ENCODE measurements around the gene HSP90AB1.

HSP90AB1 gene

DNA sequence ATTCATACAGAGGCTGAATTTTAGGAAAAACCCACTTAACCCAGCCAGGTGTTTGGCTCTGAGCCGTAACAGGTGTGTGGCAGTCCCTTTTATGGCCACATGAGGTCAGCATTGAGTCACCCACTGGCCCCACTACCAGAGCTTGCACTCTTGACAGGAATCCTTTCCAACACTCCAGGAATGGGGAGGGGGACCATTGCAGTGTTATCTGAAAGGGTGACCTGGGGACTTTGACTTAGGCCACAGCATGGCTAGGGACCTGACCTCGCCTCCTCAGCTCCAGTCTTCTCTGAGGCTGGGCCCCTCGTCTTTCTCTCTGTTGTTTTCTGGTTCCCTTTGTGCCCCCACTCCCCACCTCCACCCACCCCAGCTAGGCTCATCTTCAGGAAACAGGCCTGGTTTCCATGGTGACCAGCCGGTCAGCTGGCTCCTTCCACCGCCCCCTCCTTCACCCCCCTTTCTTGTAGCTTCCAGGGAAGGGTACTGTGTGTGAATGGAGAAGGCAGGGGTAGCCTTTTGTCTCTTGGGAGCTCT lies 21.3 kb downstream of the HSP90AB1 start:
- DNase-seq (ENCODE audit: low read depth in 2 of 2), result peak in 1 of 2 donors; percentile 51

DNA sequence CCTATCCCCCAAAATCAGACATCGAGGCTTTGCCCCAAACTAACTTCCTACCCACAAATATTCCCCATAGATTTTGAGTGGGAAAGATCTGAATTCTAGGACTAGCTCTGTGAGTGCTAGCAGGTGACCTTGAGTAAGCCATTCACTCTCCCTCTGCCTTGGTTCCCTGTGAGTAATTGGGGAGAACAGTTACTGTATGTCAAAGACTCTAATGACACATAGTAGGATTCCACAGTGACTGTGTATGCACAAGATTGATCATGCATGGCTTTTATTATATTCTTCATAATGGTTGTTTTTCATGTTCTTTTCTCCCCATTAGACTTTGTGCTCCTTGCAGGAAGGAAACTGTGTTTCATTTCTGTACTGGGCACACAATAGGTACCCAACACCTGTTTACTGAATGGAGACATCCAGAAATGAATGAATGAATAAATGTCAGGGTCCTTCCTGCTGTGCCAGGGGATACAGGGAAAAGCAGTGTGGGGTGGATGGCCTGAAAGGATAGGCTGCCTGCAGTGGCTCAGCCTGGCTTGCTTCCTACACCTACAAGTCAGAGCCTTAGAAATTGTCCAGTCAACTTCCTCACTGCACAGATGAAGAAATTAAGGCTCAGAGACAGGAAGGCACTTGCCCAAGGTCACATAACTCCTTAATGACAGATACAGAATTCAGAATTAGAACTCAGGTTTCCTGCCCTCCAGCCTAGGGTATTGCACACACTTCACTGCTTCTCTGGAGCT lies 22.4 kb downstream of the HSP90AB1 start:
- no peak for DNase-seq (ENCODE audit: low read depth in 2 of 2)

DNA sequence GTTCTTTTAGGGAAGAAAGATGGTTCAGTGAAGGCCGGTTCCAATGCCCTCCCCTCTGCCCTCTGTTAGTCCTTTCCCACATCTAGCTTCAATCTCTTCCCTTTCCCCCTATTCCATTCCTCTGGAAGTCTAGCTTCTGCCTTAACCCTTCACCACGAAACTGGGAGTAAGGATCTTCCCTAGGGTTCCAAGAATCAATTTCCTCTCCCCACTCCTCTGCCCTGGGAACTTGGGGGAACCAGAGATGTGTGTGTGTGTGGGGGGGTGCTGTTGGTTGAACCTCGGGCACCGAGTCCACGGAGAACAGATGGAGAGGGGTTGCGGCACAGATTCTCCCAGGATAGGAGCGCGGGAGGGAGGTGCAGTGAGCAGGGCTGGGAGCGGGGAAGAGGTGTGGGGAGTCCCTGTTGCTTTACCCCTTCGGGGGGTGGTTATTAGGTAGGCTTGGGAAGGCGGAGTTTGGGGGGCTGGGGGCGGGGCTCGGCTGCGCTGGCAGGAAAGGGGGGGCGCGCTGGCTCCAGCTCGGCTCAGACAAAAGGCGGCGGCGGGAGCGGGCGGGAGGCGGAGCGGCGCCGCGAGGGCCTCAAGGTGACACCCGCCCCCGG lies 23.1 kb downstream of the HSP90AB1 start, which contains the start of gene TMEM151B:
TMEM151B (plus strand) TSS at position 530 of the 605 bp plus-strand sequence. CDS start 293 bp downstream, outside the sequence.
- DNase-seq (ENCODE audit: low read depth in 2 of 2), result no peak

DNA sequence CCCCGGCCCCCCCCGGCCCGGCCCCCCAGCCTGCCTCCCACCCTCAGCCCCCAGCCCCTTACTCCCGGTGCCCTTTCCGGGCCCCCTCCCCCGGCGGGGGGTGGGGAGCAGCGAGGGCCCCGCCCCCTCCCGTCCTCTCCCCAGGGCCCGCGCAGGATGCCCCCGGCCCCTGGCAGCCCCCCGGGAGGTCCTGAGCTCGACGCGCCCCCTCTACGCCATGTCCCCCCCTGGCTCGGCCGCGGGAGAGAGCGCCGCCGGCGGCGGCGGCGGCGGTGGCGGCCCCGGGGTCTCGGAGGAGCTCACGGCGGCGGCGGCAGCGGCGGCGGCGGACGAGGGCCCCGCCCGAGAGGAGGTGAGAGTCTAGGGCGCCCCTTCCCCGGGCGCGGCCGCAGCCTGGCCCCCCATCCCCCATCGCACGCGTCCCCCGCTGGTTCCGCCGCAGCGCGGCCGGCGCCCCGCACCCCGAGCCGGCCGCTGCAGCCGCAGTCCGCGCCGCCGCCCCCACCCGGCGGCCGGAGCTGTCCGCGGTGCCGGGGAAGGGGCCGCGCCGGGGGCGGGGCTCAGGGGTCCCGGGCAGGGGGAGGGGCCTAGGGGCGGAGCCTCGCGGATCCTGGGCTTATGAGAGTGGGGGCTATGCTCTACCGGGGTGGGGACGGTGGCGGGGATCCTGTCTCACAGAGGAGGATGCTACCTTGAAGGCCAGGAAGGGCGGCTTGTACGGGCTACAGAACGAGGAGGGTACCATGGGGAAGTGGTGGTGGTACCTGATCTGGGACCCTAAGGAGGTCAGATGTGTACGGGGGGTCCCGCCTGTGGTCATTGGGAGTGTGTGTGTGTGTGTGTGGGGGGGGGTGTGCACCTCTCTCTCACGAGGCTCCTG lies 23.9 kb downstream of the HSP90AB1 start:
- DNase-seq (ENCODE audit: low read depth in 2 of 2), result no peak

DNA sequence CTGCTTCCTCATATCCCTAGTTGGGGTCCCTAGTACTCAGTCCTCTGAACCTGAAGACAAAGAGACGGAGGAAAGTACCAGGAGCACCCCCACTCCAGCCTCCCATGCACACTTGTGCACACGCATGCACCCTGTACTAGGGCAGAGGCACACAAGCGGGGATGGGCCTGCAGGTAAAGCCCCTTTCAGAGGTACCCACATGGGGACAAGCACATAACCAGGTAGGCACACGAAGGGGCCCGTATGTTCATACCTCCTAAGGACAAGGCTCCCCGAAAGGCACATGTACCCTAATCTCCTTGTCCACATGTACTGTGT lies 24.5 kb downstream of the HSP90AB1 start:
- no peak for DNase-seq (ENCODE audit: low read depth in 2 of 2)

DNA sequence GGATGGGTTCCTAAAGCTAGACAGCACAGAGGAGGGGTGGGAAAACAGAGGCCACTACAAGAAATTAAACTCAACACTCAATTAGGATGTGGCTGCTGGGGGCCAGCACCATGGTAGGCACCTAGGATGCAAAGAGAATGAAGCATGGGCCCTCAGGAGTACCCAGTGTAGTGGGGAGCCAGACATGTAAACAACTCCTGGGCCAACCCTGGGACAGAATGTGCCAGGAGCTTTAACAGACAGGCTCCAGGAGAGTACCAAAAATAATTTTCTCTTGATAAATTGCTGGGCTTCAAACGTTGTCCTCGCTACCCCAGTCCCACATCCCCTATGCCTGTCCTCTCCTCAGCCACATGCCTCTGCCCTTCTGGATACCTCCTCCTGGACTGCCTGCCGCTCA lies 25.0 kb downstream of the HSP90AB1 start:
- DNase-seq (ENCODE audit: low read depth in 2 of 2), result no peak

DNA sequence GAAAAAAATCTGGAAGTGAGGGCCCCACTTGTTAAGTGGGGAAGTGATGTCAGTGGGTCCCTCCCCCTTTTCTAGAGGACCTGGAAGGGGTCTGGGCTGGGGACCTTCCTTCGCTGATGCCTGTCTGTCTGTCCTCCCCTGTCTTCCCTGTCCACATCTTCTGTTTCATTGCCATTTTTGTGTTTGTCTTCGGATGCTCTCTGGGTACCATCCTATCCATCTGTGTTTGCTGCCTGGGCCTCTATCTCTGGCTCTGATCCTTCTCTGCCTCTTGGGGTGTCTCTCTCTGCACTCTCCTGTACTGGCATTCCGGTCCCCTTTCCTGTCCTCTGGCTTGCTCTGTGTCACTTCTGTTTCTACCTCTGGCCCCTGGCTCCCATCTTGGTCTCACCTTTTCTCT lies 25.6 kb downstream of the HSP90AB1 start:
- no peak for DNase-seq (ENCODE audit: low read depth in 2 of 2)

DNA sequence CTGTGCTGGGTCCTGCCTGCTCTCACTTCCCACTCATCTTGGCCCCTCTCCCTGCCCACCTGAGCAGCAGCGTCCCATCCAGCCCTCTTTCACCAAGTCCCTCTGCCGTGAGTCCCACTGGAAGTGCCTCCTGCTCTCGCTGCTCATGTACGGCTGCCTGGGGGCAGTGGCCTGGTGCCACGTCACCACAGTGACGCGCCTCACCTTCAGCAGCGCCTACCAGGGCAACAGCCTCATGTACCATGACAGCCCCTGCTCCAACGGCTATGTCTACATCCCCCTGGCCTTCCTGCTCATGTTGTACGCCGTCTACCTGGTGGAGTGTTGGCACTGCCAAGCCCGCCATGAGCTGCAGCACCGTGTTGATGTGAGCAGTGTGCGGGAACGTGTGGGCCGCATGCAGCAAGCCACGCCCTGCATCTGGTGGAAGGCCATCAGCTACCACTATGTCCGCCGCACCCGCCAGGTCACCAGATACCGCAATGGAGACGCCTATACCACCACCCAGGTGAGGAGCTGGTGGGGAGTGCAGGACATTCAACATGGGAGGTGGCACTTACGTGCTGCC lies 26.2 kb downstream of the HSP90AB1 start:
- DNase-seq (ENCODE audit: low read depth in 2 of 2), result no peak

DNA sequence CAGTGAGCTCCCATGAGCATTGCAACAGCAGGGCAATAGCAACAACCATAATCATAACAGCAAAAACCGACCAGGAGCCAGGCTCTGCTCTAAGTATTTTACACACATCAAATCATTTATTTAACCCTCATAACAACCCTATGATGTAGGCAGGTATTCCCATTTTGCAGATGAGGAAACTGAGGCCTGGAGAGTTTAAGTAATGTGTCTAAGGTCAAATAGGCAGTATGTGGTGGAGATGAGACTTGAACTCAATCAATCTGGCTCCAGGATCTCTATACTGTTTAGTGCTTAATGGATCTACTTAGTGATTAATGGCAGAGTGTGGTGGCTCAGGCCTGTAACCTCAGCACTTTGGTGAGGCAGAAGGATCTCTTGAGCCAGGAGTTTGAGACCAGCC lies 26.7 kb downstream of the HSP90AB1 start:
- no peak for DNase-seq (ENCODE audit: low read depth in 2 of 2)

DNA sequence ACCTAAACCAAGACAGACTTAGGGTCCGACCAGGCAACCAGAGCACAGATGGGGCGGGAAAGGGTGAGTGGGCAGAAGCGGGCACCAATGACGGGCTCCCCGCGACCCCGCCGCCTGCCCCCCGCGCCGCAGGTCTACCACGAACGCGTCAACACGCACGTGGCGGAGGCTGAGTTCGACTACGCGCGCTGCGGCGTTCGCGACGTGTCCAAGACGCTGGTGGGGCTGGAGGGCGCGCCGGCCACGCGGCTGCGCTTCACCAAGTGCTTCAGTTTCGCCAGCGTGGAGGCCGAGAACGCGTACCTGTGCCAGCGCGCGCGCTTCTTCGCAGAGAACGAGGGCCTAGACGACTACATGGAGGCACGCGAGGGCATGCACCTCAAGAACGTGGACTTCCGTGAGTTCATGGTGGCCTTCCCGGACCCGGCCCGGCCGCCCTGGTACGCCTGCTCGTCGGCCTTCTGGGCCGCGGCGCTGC lies 28.4 kb downstream of the HSP90AB1 start:
- no peak for DNase-seq (ENCODE audit: low read depth in 2 of 2)

DNA sequence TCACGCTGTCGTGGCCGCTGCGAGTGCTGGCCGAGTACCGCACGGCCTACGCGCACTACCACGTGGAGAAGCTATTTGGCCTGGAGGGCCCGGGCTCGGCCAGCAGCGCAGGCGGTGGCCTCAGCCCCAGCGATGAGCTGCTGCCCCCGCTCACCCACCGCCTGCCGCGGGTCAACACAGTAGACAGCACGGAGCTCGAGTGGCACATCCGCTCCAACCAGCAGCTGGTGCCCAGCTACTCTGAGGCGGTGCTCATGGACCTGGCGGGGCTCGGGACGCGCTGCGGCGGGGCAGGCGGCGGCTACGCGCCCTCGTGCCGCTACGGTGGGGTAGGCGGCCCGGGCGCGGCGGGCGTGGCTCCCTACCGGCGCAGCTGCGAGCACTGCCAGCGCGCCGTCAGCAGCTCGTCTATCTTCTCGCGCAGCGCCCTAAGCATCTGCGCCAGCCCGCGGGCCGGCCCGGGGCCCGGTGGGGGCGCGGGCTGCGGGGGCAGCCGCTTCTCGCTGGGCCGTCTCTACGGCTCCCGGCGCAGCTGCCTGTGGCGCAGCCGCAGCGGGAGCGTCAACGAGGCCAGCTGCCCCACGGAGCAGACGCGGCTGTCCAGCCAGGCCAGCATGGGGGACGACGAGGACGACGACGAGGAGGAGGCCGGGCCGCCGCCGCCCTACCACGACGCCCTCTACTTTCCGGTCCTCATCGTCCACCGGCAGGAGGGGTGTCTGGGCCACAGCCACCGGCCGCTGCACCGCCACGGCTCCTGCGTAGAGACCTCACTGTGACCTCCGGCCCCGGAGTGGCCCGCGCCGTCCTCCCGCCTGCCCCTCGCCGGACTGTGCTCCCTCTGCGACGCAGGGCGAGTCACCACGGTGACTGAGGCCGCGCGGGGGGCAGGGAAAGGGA lies 29.1 kb downstream of the HSP90AB1 start:
- no peak for DNase-seq (ENCODE audit: low read depth in 2 of 2)

DNA sequence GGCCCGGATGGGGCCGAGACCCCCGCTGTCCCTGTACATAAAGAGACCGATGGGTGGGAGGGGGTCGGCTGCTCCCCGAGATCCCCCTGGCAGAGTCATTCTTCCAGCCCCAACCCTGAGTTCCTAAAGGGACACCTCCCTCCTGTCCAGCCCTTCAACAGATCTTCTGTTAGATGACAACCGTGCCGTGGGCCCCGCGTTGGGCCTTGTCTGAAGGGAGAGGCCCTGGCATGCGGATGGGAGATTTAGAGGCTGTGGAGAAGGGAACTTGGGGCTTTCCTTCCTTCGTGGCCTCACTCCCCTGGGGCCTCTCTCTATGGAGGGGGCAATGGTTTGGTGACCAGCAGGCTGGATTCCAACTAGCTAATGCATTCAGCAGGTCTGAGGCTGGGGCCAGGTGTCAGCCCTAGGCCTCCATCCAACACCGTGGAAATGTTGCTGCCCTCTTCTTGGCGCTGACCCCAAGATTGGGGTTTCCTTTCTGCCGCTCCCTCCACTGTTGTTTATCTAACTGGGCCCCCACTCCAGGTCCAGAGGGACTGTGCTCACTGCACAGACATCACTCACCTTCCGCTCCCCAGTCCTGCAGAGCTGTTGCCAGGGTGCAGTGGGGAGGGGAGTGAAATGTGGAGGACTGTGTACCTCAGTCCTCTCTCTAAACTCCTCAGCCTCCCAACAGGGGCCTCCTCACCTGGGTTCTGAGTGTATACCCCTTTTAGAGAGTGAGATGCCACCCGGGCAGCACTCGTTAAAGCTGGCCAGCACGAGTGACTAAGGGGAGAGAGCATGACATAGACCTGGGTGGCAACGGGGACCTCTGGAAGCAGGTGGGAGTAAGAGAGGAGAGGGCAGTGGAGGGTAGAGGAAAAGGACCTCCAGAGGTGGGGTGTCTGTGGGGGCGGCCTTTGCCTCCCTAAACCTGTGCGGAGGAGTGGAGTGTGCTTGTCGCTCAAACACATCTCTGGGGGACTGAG lies 30.1 kb downstream of the HSP90AB1 start:
- no peak for DNase-seq (ENCODE audit: low read depth in 2 of 2)

DNA sequence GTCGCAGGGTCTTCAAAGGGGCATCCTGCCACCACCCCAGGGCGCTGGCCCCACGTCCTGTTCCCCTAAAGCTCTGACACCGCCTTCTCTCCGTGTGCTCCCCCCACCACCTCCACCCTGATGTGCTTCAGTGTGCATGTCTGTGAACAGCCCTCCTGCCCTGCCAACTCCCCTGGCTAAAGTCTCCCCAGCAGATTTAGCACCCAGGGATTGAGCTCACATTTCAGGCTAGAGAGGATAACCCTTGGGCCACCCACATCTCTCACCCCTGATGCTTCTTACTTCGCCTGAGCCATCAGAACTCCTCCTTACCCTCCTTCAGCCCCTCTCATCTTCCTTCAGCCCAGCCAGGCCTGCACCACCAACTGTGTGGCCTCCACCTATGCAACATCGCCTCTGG lies 30.9 kb downstream of the HSP90AB1 start:
- DNase-seq (ENCODE audit: low read depth in 2 of 2), result no peak

DNA sequence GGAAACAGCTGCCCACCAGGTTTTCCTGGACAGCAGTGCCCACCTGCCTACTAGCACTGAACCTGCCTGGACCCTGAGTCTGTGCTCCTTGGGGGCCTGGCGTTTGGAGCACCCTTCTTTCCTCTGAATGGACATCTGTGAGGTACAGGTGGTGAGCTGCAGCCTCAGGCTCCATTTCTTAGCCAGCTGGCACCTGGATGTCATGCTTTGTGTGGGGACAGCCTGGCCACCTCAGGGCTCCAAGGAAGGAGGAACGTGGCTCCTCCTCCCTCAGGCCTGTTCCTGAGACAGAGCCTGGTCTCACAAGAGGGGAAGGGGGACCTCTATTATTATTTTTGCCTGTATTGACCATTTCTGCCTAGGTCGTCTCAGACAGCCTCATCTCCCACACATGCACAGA lies 31.4 kb downstream of the HSP90AB1 start:
- no peak for DNase-seq (ENCODE audit: low read depth in 2 of 2)

DNA sequence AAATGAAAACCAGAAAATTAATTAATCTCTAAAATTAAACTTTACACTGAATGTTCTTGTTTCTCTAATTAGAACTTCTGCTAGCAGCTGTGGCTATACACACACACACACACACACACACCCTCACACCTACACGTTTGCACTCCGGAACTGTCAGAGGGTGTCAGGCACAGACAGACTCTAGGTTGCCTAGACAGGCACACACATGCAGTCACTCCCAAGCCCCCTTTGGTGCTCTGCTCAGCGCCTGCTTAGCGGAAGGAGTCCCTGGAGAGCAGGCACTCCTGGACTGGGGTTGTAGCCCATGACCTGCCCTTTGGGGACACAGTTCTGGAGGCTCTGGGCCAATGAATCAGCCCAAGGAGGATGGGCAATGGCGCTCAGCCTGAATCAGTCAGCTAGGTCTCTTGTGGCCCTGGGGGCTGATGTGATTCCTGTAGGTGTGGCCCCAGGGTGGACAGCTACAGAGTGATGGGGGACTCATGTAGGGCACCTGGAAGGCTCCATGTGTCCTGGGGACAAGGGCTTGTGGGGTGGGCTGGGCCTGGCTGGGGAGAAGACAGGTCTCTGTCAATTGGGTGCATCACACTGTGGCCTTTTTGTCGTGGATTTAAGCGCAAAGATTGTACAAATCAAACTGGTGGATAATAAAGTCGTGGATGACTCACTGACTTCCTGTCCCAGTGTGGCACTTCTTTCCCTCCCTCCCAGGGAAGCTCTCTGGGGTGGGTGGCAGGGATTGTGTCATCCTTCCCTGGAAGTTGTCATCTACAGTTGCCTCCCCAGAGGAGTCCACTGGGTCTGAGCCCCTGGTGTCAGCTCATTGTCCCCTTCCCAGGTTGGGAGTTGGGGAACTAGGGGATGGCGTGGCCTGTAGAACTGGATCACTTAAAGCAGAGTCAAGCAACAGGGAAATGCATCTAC lies 32.1 kb downstream of the HSP90AB1 start:
- no peak for DNase-seq (ENCODE audit: low read depth in 2 of 2)

DNA sequence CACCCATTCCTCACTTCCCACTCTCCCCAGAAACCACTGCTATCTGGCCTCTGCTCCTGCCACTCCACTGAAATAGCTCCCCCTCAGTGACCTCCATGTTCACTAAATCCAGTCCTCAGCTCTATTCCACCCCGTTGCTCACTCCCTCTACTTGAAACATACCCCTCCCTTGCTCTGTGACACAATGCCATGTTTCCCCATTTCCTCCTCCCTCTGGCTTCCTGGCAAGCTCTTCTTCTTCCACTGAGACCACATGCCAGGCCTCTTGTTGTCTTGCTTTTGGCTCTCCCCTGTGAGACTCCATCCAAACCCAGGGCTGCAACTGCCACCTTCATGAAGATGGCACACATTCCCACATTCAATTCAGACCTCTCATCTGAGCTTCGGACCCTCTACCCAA lies 37.2 kb downstream of the HSP90AB1 start:
- DNase-seq (ENCODE audit: low read depth in 2 of 2), result no peak

DNA sequence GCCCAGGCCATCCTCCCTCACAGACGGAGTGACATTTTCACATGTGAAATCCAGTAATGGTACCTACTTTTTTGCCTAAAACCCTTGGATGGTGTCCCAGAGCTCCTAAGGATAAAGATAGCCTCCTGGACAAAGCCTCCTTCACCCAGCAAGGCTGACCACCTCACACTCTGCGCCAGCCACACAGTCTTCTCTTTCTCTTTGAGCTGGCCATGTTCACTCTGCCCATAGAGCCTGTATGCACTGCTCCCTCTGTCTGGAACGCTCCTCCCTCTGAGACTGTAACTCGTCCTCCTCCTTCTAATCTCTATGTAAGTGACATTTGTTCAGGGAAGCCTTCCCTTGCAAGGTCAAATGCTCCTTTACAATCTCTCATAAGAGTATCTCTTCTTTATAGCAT lies 38.0 kb downstream of the HSP90AB1 start:
- DNase-seq (ENCODE audit: low read depth in 2 of 2), result no peak

DNA sequence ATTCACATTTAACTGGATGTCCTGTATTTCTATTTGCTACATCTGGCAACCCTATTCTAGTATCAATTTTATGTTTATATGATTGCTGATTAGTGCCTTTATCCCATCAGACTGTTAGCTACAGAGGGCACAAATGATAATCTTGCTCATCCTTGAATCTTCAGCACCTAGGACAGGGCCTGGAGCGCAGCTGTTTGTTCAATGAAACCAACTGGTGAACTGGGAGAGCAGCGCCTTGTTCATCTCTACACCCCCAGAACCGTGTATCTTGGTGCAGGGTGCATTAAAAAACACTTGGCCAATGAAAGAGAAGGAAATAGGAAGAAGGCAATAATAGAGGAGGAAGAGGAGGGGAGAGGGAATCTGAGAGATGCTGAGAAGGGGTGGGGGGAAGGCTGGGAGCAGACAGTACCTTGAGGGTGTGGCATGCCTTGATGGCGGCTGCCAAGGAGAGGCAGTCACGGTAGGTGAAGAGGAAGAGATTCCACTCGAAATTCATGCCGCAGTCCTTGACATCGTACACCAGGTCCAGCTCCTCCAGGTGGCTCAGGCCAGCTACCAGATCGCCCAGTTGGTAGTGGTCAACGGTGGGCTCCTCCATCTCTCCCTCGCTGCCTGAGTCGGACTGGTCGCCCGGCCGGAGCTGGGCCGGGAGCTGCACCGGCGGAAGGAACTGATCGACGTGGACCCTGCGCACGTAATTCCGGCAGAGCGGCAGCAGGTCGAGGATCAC lies 38.8 kb downstream of the HSP90AB1 start:
- DNase-seq (ENCODE audit: low read depth in 2 of 2), result no peak

Measured in activated CD4-positive, alpha-beta T cell treated with anti-CD3 and anti-CD28 coated beads for 24 hours (primary cell).